ENCODE results near the gene RPL19.

GRCh38 chr17:39246274-39246673 lies 46.2 kb downstream of the RPL19 start:
- no peak for TF ChIP-seq JUNB (IDR thresholded peaks at IDR 0.05; ENCODE audit: unreplicated experiment)
- no peak for TF ChIP-seq POLR2AphosphoS5 (IDR thresholded peaks at IDR 0.05; ENCODE audit: low read depth)
- no peak for TF ChIP-seq EZH2 (IDR thresholded peaks at IDR 0.05; ENCODE audit: low read depth, unreplicated experiment)
- 0 out of 4 replicates have a peak, but pooled peaks of 1 of the 2 experiments have one; percentile 24 for TF ChIP-seq CTCF (conservative IDR thresholded peaks at IDR 0.05; ENCODE audit: low read depth in 2 of 2)
- no peak for TF ChIP-seq ETS1 (IDR thresholded peaks at IDR 0.05)
- TF ChIP-seq REST (IDR thresholded peaks at IDR 0.05; ENCODE audit: unreplicated experiment), result no peak
- no peak for TF ChIP-seq ZNF114 (CRISPR knock-in tag; IDR thresholded peaks at IDR 0.05)
- TF ChIP-seq CREB1 (CRISPR knock-in tag; IDR thresholded peaks at IDR 0.05; ENCODE audit: low read depth), result no peak
- TF ChIP-seq NANOG (IDR thresholded peaks at IDR 0.05; ENCODE audit: borderline replicate concordance), result no peak
- TF ChIP-seq EZH2phosphoT487 (IDR thresholded peaks at IDR 0.05; ENCODE audit: unreplicated experiment), result no peak
